ENCODE data around the gene CANT1.
"Not testable (repeated sequence)": the region's sequence is repeated elsewhere in the genome, so short reads cannot be mapped to it uniquely, and the experiment has no call there.

The CANT1 gene

GRCh38 chr17:78954684-78955083 is 54.9 kb downstream of the CANT1 start:
- DNase-seq, result no peak

- no peak for DNase-seq
These were observed 55.9 kb downstream of the CANT1 start for GRCh38 chr17:78953356-78954350.

DNA sequence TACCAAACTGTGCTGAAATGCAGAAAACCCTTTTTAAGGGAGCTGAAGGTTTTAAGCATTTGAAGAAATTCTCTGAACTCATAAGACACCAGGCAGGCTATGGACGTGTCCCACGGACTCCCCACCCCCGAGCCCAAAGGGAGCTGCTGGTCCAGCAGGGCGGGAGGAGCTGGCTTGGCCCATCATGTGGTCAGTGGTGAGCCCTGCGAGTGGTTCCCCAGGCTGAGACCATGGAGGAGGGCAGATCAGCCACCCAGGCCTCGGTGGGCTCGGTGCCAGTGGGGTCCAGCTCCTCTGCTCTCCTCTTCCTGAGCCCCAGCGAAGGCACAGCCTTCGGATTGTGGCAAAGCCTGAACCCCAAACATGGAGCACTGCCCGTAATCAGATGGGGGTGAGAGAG is 56.9 kb downstream of the CANT1 start:
- DNase-seq, result no peak

GRCh38 chr17:78951967-78952551 is 57.5 kb downstream of the CANT1 start:
- DNase-seq, result no peak

DNA sequence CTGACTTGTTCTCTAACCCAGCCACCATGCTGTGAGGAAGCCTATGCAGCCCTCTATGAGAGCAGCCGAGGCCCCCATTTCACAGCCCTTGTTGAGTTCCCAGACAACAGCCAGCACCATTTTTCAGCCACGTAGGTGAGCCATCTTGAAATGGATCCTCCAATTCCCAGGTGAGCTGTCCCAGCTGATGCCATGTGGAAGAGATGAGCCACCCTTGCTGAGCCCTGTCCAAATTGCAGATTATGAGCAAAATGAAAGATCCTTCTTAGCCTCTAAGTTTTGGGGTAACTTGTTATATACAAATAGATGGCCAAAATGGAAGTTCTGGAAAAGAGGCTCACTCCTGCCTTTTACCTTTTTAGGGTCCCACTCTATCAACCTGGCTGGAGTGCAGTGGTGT is 58.7 kb downstream of the CANT1 start:
- DNase-seq, result no peak

DNA sequence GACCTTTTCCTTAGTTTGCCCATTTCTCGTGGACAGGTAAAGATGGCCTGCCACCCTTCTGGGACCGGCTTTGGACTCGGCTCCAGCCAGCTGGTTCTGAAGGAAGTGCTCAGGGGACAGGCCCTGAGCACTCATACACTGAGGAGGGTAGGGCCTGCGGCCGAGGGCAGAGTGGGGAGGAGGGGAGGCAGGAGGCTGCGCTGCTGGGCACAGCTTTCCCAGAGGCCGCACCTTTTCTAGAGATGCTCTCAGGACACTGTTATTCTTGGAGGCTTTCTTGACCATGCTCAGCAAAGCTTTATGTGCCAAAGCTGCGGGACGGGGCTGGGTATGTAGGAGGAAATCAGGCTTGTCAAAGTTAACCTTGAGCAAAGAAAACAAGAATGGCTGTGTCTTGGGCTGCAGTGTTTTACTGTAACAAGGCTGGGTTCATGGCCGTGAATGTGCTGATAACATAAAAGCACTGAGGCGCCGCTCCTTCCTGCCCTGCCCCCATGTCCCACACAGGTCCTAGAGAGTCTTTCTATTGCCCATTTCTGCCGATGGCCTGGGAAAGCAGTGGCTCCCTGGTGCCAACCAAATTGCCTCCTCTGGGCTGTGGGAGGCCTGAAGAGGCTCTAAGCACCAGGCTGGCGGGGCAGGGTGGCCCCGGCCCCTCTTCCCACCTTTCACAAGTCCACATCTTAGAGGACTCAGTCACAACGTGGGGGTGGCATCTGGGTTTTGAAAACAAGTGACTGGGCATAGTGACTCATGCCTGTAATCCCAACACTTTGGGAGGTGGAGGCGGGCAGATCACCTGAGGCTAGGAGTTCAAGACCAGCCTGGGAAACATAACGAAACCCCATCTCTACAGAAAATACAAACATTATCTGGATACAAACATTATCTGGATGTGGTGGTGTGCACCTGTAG is 62.1 kb downstream of the CANT1 start:
- no peak for DNase-seq

GRCh38 chr17:78946631-78947030 is 62.9 kb downstream of the CANT1 start:
- no peak for DNase-seq

- DNase-seq, result no peak
These were observed 63.4 kb downstream of the CANT1 start for GRCh38 chr17:78946131-78946530.

DNA sequence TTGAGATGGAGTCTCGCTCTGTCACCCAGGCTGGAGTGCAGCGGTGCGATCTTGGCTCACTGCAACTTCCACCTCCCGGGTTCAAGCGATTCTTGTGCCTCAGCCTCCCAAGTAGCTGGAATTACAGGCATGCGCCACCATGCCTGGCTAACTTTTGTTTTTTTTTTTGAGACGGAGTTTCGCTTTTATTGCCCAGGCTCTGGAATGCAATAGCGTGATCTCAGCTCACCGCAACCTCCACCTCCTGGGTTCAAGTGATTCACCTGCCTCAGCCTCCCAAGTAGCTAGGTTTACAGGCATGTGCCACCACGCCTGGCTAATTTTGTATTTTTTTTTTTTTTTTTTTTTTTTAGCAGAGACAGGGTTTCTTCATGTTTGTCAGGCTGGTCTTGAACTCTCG is 64.1 kb downstream of the CANT1 start:
- DNase-seq, result not testable (repeated sequence)

- DNase-seq, result no peak
These were observed 64.6 kb downstream of the CANT1 start for GRCh38 chr17:78944956-78945355.

DNA sequence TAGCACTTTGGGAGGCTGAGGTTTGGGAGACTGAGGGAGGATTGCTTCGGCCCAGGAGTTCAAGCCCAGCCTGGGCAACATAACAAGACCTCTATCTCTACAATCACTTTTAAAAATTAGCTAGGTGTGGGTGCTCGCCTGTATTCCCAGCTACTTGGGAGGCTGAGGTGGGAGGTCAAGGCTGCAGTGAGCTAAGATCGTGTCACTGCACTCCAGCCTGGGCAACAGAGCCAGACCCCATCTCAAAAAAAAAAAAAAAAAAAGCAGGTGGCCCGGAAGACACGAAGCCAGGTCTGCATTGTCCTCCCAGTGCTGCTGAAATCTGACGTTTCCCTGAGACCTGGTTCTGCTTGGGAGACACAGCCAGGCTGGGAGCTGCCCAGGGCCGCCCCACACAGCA is 65.5 kb downstream of the CANT1 start:
- no peak for DNase-seq
